K562 (cell line): ENCODE measurements around the gene MFSD2B. TPM values are rescaled to one million over a fixed set of nuclear protein-coding genes. Genes with fewer than 3 reads are reported as not detected.
A peak's percentile ranks its signal among the peaks of the same experiment; 100 is the strongest.

Experiments used
- ELF4 ChIP-seq: fragments of 450-650 bp; formaldehyde crosslinking; IDR thresholded peaks from 2 replicates; pipeline ENCODE4 v1.4.0; 2022; ENCODE audit warnings: missing genetic modification characterization
- ETS1 ChIP-seq: conservative IDR thresholded peaks from 2 replicates; pipeline ENCODE4 v1.6.1; 2011; ENCODE audit warnings: low read depth, mild to moderate bottlenecking, low read length; ENCODE audit not compliant: control insufficient read depth
- ETV1 ChIP-seq: fragments of 450-650 bp; conservative IDR thresholded peaks from 2 replicates; pipeline ENCODE4 v1.6.1; 2016; ENCODE audit warnings: missing genetic modification characterization, control low read depth, low read depth, missing compliant biosample characterization
- HMGXB4 ChIP-seq: sonication (generic); formaldehyde crosslinking; IDR thresholded peaks from 2 replicates; pipeline ENCODE4 v1.8.1; 2023; ENCODE audit warnings: mild to moderate bottlenecking, missing genetic modification reagents
- PREB ChIP-seq: sonication (generic); formaldehyde crosslinking; IDR thresholded peaks from 2 replicates; pipeline ENCODE4 v1.8.1; 2023; ENCODE audit warnings: mild to moderate bottlenecking, missing genetic modification reagents
- TEAD4 ChIP-seq, 2 experiments: sonication (generic) in 1 of 2; formaldehyde crosslinking in 1 of 2; IDR thresholded peaks; 2 replicates each; pipeline versions ENCODE4 v1.6.1 to v1.8.0; 2012 to 2022; ENCODE audit warnings: borderline replicate concordance in 1 of 2, inconsistent platforms in 1 of 2, low read length in 1 of 2, mild to moderate bottlenecking in 1 of 2, missing genetic modification reagents in 1 of 2
- ZFP30 ChIP-seq: fragments of 250-450 bp; sonication (Bioruptor Pico); IDR thresholded peaks from 2 replicates; pipeline ENCODE4 v1.8.0; 2022; ENCODE audit warnings: moderate library complexity, mild to moderate bottlenecking, inconsistent platforms, borderline replicate concordance
- ZKSCAN8 ChIP-seq: fragments of 200-800 bp; sonication (Bioruptor generic); IDR thresholded peaks from 2 replicates; pipeline ENCODE4 v1.6.1; 2016; ENCODE audit warnings: missing genetic modification characterization, missing compliant biosample characterization
- ZNF239 ChIP-seq: fragments of 250-450 bp; sonication (Bioruptor Pico); IDR thresholded peaks from 2 replicates; pipeline ENCODE4 v1.4.0; 2020; ENCODE audit warnings: mild to moderate bottlenecking
- ZNF318 ChIP-seq, 2 experiments: fragments of 450-650 bp; IDR thresholded peaks; 2 replicates each; pipeline ENCODE4 v1.6.1; 2016; ENCODE audit warnings: mild to moderate bottlenecking in 2 of 2, borderline replicate concordance in 1 of 2, low read depth in 1 of 2, moderate library complexity in 1 of 2
- ZNF431 ChIP-seq: sonication (generic); formaldehyde crosslinking; IDR thresholded peaks from 2 replicates; pipeline ENCODE4 v1.8.0; 2022; ENCODE audit warnings: mild to moderate bottlenecking, missing genetic modification reagents
- ZNF717 ChIP-seq: fragments of 250-450 bp; sonication (Bioruptor Pico); IDR thresholded peaks from 2 replicates; pipeline ENCODE4 v1.5.0; 2021
- polyA plus RNA-seq, 8 experiments: library from polyadenylated mRNA; depleted of rRNA in 4 of 8; stranded (reverse) in 5 of 8; unstranded in 3 of 8; fragments of >200 nt; fragmentation: Nextera tagmentation in 2 of 8; fragmentation: Illumina TruSeq in 1 of 8; extraction: Ambion mirVana in 2 of 8; extraction: Trizol in 1 of 8; gene quantifications; 2 replicates each; pipeline versions ENCODE4 v1.2.1 to v1.2.3, GENCODE V29; 2011 to 2014; ENCODE audit warnings: inconsistent platforms in 1 of 8, missing spikeins in 1 of 8
- total RNA-seq, 7 experiments: library from RNA; depleted of rRNA in 6 of 7; stranded (reverse); fragments of >200 nt in 6 of 7; fragmentation: Illumina TruSeq in 2 of 7; extraction: Trizol in 2 of 7; gene quantifications; 2 replicates each; pipeline versions ENCODE4 v1.2.1 to v1.2.3, GENCODE V29; 2011 to 2021; ENCODE audit warnings: low replicate concordance in 1 of 7

The MFSD2B gene
- total and polyA plus RNA-seq, 9 of the 15 experiments (the other 6 are each of a cell fraction or from before 2014, with no cell fraction given): 2.6 to 10.9 (median 6.8) TPM

- TF ChIP-seq ELF4 (CRISPR knock-in tag) (peak; percentile 89), ZNF318 (IDR thresholded peaks at IDR 0.05; ENCODE audit: borderline replicate concordance in 1 of 2, low read depth in 1 of 2) (peak in 1 of 2 experiments; percentile 63; a peak in 1 of 4 replicates), ETS1 (0 out of 2 replicates have a peak, but pooled peaks have one; percentile 43), ZFP30 (CRISPR knock-in tag) (no peak), ZNF431 (CRISPR knock-in tag) (no peak), ZNF717 (CRISPR knock-in tag) (0 out of 2 replicates have a peak, but pooled peaks have one; percentile 34), ETV1 (tag) (peak; percentile 46; the same call in 1 of the 2 replicates), PREB (CRISPR knock-in tag) (no peak), HMGXB4 (no peak), ZNF239 (CRISPR knock-in tag) (peak; percentile 71), ZKSCAN8 (CRISPR knock-in tag) (peak; percentile 99), TEAD4 (IDR thresholded peaks at IDR 0.05; ENCODE audit: low read length) (peak; percentile 99), TEAD4 (CRISPR knock-in tag; IDR thresholded peaks at IDR 0.05; ENCODE audit: borderline replicate concordance) (no peak)
Observed at GRCh38 chr2:24011250-24012104, 1.6 kb downstream of the MFSD2B start (continued).
